HepG2 (cell line): ENCODE results near the gene MTURN. TPM values are rescaled to one million over a fixed set of nuclear protein-coding genes. Genes with fewer than 3 reads are reported as not detected.

Experiments
- ATAC-seq: fragments of 200-7000 bp; cut with Tn5 transposase; 3 replicates; pipeline ENCODE4 v1.9.1; 2020; ENCODE audit warnings: mild to moderate bottlenecking, moderate library complexity
- BruUV-seq: library from RNA; stranded (reverse); fragments of 400-500 nt; replicated peaks from 2 replicates; lab custom pipeline; 2021; lab: Mats Ljungman, UMichigan
- CTCF ChIA-PET: fragments of 300-600 bp; formaldehyde crosslinking; extraction: SDS; loops from one replicate; lab custom pipeline; 2021; ENCODE audit warnings: low total read pairs, inconsistent platforms, low intra/inter-chr PET ratio; lab: Yijun Ruan, JAX
- POLR2A ChIA-PET: fragments of 350-600 bp; sonication (Branson Sonifier 250); formaldehyde crosslinking; loops from one replicate; lab custom pipeline; 2020; ENCODE audit warnings: antibody characterized with exemption, inconsistent platforms; lab: Yijun Ruan, JAX
- DNase-seq: peaks from one replicate; pipeline ENCODE4 v3.0.0-alpha.2; 2015; ENCODE audit warnings: low spot score
- FAIRE-seq: peaks from 3 replicates; lab custom pipeline; 2011; peaks lifted over from hg19 to GRCh38; lab: Jason Lieb, UNC
- H2AFZ ChIP-seq: one replicate; pipeline ENCODE4 v1.6.1; 2011; ENCODE audit warnings: low read length, inconsistent platforms
- H3K27ac ChIP-seq: fragments of 300-600 bp; 3 replicates; pipeline ENCODE4 v1.8.0; 2011; ENCODE audit warnings: mixed run types, mild to moderate bottlenecking, mixed read lengths, low read length, inconsistent platforms; ENCODE audit not compliant: insufficient read depth; ENCODE audit errors: extremely low read length
- H3K27me3 ChIP-seq, 2 experiments: fragments of 200-600 bp in 1 of 2; 2 replicates in 1 of 2; 3 replicates in 1 of 2; pipeline versions ENCODE4 v1.6.0 to v1.8.0; 2011; ENCODE audit warnings: low read length in 2 of 2, mild to moderate bottlenecking in 2 of 2, moderate library complexity in 2 of 2, inconsistent platforms in 1 of 2; ENCODE audit not compliant: insufficient read depth in 2 of 2, control insufficient read depth in 1 of 2
- H3K36me3 ChIP-seq, 2 experiments: fragments of 200-600 bp in 1 of 2; replicated peaks in 1 of 2; 2 replicates in 1 of 2; 3 replicates in 1 of 2; pipeline versions ENCODE4 v1.5.1 to v1.8.0; 2011; ENCODE audit warnings: low read length in 2 of 2, inconsistent platforms in 1 of 2; ENCODE audit not compliant: insufficient read depth in 2 of 2, control insufficient read depth in 1 of 2
- H3K4me1 ChIP-seq: 2 replicates; pipeline ENCODE4 v1.5.1; 2012; ENCODE audit warnings: low read length, inconsistent platforms; ENCODE audit not compliant: insufficient read depth
- H3K4me2 ChIP-seq: 2 replicates; pipeline ENCODE4 v1.6.0; 2011; ENCODE audit warnings: low read depth, low read length, inconsistent platforms
- H3K4me3 ChIP-seq, 3 experiments: fragments of 200-600 bp in 1 of 3; sonication (generic), shearing (Covaris generic) in 1 of 3; replicated peaks in 1 of 3; 2 replicates each; pipeline ENCODE4 v1.5.1; 2011 to 2016; ENCODE audit warnings: low read length in 3 of 3, inconsistent platforms in 2 of 3, low read depth in 2 of 3, mild to moderate bottlenecking in 2 of 3, control low read depth in 1 of 3, mixed read lengths in 1 of 3; ENCODE audit not compliant: insufficient read depth in 1 of 3
- H3K79me2 ChIP-seq: one replicate; pipeline ENCODE4 v1.6.1; 2011; ENCODE audit warnings: low read length, inconsistent platforms; ENCODE audit not compliant: insufficient read depth
- H3K9ac ChIP-seq: 2 replicates; pipeline ENCODE4 v1.6.0; 2011; ENCODE audit warnings: mild to moderate bottlenecking, low read depth, low read length, inconsistent platforms; ENCODE audit not compliant: insufficient read depth
- H3K9me3 ChIP-seq: 2 replicates; pipeline ENCODE4 v1.5.1; 2012; ENCODE audit warnings: mild to moderate bottlenecking, low read length
- H4K20me1 ChIP-seq: 2 replicates; pipeline ENCODE4 v1.6.0; 2011; ENCODE audit warnings: inconsistent platforms, mild to moderate bottlenecking, low read length, moderate library complexity; ENCODE audit not compliant: insufficient read depth
- HMG20A ChIP-seq: IDR thresholded peaks from 2 replicates; pipeline ENCODE4 v1.6.1; 2016; ENCODE audit warnings: borderline replicate concordance
- MAZ ChIP-seq, 2 experiments: sonication (generic) in 1 of 2; formaldehyde crosslinking in 1 of 2; IDR thresholded peaks; 2 replicates each; pipeline versions ENCODE4 v1.5.0 to v1.6.1; 2012 to 2020; ENCODE audit warnings: low read depth in 2 of 2, mild to moderate bottlenecking in 2 of 2, borderline replicate concordance in 1 of 2, improper control_type of control experiment in 1 of 2, low read length in 1 of 2, missing genetic modification reagents in 1 of 2, moderate library complexity in 1 of 2
- RAD21 ChIP-seq: fragments of 450-650 bp; formaldehyde crosslinking; IDR thresholded peaks from 2 replicates; pipeline ENCODE4 v1.5.0; 2020; ENCODE audit warnings: mild to moderate bottlenecking
- ZIK1 ChIP-seq: sonication (generic); formaldehyde crosslinking; IDR thresholded peaks from 2 replicates; pipeline ENCODE4 v1.5.0; 2020; ENCODE audit warnings: mild to moderate bottlenecking, low read depth, missing genetic modification reagents, borderline replicate concordance
- ZNF264 ChIP-seq: sonication (generic); formaldehyde crosslinking; IDR thresholded peaks from 2 replicates; pipeline ENCODE4 v1.4.0; 2020; ENCODE audit warnings: missing genetic modification reagents
- WGBS: methylation state at CpG from one replicate; pipeline ENCODE4 v1.1.6; 2017; ENCODE audit warnings: low lambda C conversion rate; 5-methylcytosine and 5-hydroxymethylcytosine counted together
- in situ Hi-C: cut with HindIII; loops from 2 replicates; pipeline ENCODE4 v1.10.0; 2017; ENCODE audit warnings: low pct_unique_long_range_greater_than_20kb; ENCODE audit not compliant: extremely low pct_ligation_motif_present
- intact Hi-C: fragments of 100-400 bp; cut with micrococcal nuclease; formaldehyde crosslinking; loops from one replicate; pipeline ENCODE4 v1.10.0; 2022; ENCODE audit not compliant: unreplicated experiment
- polyA plus RNA-seq, 8 experiments: library from polyadenylated mRNA; depleted of rRNA in 3 of 8; stranded (reverse) in 7 of 8; unstranded in 1 of 8; fragments of >200 nt; fragmentation: Illumina TruSeq in 4 of 8; extraction: Trizol in 4 of 8; gene quantifications; 2 replicates each; pipeline versions ENCODE4 v1.2.1 to v1.2.3, GENCODE V29; 2011 to 2016; ENCODE audit warnings: low read depth in 4 of 8, missing spikeins in 1 of 8, mixed read lengths in 1 of 8; ENCODE audit not compliant: insufficient read depth in 1 of 8
- total RNA-seq, 5 experiments: library from RNA; depleted of rRNA; stranded (reverse); fragments of >200 nt; fragmentation: Illumina TruSeq; extraction: Trizol; gene quantifications; 2 replicates each; pipeline ENCODE4 v1.2.3, GENCODE V29; 2016; ENCODE audit warnings: low read depth in 1 of 5
- TF ChIP-seq, protein P1 (sequence below): sonication (generic); formaldehyde crosslinking; IDR thresholded peaks from 2 replicates; pipeline ENCODE4 v1.8.0; 2022; ENCODE audit warnings: missing genetic modification reagents, mild to moderate bottlenecking, inconsistent platforms, borderline replicate concordance
- TF ChIP-seq, protein P2 (sequence below): sonication (generic); formaldehyde crosslinking; IDR thresholded peaks from 2 replicates; pipeline ENCODE4 v1.5.0; 2020; ENCODE audit warnings: mild to moderate bottlenecking, missing genetic modification reagents, borderline replicate concordance

Gene MTURN
- total and polyA plus RNA-seq, 2 of the 13 experiments (the other 11 are each of a cell fraction or from before 2014, with no cell fraction given): 5.7 to 7.2 TPM

DNA sequence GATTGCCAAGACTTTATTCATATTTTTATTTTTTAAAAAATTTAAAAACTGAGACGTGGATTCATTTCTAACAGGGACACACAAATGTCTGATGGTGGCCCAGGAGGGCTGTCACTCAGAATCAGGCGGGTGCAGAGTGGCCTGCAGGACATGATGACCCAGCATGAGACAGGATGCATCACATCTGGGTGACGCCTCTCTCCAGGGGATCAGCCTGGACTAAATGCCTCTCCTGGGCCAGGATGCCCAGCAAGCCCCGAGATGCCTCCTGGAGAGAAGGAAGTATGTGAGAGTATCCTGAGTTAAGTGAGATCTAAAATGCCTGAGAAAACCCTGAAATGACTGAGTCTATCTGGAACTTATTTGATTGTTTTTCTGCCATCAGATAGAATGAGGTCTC is 16.9 kb upstream of the MTURN start:
- CTCF ChIA-PET: no interaction called here
- no peak overlapping the region for H3K27ac ChIP-seq
- no peak for DNase-seq
- POLR2A ChIA-PET: no interaction called here
- H3K27me3 ChIP-seq: no peaks in the 10 kb centered on the region
- H3K36me3 ChIP-seq: no peaks in the 10 kb centered on the region
- no TSS peak for BruUV-seq
- no peak for FAIRE-seq
- no peak overlapping the region for H3K9ac ChIP-seq
- ATAC-seq: no peak
- TF ChIP-seq RAD21 (no peak), HMG20A (no peak)
- TF ChIP-seq, protein P1, sequence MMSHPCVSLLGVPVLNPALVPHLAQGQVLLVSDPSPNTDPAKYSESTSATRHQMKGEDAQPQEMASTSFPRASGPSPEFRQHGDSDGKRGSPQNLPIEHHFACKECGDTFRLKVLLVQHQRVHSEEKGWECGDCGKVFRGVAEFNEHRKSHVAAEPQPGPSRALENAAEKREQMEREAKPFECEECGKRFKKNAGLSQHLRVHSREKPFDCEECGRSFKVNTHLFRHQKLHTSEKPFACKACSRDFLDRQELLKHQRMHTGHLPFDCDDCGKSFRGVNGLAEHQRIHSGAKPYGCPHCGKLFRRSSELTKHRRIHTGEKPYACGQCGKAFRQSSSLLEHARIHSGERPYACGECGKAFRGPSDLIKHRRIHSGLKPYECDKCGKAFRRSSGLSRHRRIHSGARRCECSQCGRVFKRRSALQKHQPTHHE (CRISPR knock-in tag): no peak
- in situ Hi-C loops: no loop called here
- no peaks in the 10 kb centered on the region for H4K20me1 ChIP-seq
- H3K4me2 ChIP-seq: no peak overlapping the region
- H2AFZ ChIP-seq: no peak overlapping the region
- no peaks in the 10 kb centered on the region for H3K4me1 ChIP-seq
- H3K79me2 ChIP-seq: no peaks in the 10 kb centered on the region
- intact Hi-C loops: no loop called here
- H3K4me3 ChIP-seq: no peak overlapping the region
- H3K9me3 ChIP-seq: peaks cover 7% of the 10 kb centered on the region
- WGBS: 95% methylated on average over 4 of the region's 4 CpGs

DNA sequence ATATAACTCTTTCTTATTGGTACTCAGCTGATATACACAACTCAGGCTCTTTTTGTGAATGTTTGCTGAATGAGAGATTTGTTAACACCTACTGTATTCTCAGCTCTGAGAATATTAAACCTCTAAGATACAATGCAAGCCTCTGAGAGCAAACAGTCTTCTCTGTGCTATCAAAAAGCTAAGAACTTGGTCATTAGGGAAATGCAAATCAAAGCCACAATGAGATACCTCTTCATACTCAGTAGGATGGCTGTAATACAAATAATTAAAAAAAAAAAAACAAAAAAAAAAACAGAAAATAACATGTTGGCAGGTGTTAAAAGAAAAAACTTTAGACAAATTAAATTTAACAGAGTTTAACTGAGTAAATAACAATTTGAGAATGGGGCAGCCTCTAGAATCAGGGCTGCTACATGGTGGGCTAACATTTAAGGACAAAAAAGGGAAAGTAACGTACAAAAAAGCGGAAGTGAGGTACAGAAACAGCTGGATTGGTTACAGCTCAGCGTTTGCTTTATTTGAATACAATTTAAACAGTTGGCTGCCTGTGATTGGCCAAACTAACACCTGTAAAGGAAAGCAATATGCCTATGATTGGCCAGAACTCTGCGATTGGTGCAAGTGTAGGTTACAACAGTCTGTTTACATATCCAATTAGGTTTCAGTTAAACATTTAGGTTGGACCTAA is 14.8 kb upstream of the MTURN start:
- Histone ChIP-seq H3K4me3 (no peak overlapping the region), H3K36me3 (no peaks in the 10 kb centered on the region), H3K9me3 (no peaks in the 10 kb centered on the region), H3K27me3 (no peaks in the 10 kb centered on the region), H4K20me1 (no peaks in the 10 kb centered on the region), H3K27ac (no peak overlapping the region), H3K9ac (no peak overlapping the region), H3K79me2 (no peaks in the 10 kb centered on the region), H3K4me1 (no peaks in the 10 kb centered on the region), H2AFZ (no peak overlapping the region), H3K4me2 (no peak overlapping the region)
- in situ Hi-C loops (no loop called here), intact Hi-C loops (no loop called here)
- 89% methylated on average over 4 of the region's 4 CpGs for WGBS
- CTCF ChIA-PET: no interaction called here
- no peak for DNase-seq
- no TSS peak for BruUV-seq
- POLR2A ChIA-PET: no interaction called here
- FAIRE-seq: no peak
- ATAC-seq: no peak
- no peak for TF ChIP-seq ZIK1
- TF ChIP-seq, protein P2, sequence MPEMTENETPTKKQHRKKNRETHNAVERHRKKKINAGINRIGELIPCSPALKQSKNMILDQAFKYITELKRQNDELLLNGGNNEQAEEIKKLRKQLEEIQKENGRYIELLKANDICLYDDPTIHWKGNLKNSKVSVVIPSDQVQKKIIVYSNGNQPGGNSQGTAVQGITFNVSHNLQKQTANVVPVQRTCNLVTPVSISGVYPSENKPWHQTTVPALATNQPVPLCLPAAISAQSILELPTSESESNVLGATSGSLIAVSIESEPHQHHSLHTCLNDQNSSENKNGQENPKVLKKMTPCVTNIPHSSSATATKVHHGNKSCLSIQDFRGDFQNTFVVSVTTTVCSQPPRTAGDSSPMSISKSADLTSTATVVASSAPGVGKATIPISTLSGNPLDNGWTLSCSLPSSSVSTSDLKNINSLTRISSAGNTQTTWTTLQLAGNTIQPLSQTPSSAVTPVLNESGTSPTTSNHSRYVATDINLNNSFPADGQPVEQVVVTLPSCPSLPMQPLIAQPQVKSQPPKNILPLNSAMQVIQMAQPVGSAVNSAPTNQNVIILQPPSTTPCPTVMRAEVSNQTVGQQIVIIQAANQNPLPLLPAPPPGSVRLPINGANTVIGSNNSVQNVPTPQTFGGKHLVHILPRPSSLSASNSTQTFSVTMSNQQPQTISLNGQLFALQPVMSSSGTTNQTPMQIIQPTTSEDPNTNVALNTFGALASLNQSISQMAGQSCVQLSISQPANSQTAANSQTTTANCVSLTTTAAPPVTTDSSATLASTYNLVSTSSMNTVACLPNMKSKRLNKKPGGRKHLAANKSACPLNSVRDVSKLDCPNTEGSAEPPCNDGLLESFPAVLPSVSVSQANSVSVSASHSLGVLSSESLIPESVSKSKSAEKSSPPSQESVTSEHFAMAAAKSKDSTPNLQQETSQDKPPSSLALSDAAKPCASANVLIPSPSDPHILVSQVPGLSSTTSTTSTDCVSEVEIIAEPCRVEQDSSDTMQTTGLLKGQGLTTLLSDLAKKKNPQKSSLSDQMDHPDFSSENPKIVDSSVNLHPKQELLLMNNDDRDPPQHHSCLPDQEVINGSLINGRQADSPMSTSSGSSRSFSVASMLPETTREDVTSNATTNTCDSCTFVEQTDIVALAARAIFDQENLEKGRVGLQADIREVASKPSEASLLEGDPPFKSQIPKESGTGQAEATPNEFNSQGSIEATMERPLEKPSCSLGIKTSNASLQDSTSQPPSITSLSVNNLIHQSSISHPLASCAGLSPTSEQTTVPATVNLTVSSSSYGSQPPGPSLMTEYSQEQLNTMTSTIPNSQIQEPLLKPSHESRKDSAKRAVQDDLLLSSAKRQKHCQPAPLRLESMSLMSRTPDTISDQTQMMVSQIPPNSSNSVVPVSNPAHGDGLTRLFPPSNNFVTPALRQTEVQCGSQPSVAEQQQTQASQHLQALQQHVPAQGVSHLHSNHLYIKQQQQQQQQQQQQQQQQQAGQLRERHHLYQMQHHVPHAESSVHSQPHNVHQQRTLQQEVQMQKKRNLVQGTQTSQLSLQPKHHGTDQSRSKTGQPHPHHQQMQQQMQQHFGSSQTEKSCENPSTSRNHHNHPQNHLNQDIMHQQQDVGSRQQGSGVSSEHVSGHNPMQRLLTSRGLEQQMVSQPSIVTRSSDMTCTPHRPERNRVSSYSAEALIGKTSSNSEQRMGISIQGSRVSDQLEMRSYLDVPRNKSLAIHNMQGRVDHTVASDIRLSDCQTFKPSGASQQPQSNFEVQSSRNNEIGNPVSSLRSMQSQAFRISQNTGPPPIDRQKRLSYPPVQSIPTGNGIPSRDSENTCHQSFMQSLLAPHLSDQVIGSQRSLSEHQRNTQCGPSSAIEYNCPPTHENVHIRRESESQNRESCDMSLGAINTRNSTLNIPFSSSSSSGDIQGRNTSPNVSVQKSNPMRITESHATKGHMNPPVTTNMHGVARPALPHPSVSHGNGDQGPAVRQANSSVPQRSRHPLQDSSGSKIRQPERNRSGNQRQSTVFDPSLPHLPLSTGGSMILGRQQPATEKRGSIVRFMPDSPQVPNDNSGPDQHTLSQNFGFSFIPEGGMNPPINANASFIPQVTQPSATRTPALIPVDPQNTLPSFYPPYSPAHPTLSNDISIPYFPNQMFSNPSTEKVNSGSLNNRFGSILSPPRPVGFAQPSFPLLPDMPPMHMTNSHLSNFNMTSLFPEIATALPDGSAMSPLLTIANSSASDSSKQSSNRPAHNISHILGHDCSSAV (CRISPR knock-in tag): no peak
- TF ChIP-seq ZNF264 (CRISPR knock-in tag): no peak
- no peak for TF ChIP-seq MAZ (IDR thresholded peaks at IDR 0.05; ENCODE audit: borderline replicate concordance, low read depth, low read length)
- no peak for TF ChIP-seq MAZ (CRISPR knock-in tag; IDR thresholded peaks at IDR 0.05; ENCODE audit: low read depth)
